HUES6 (cell line): ENCODE results near the gene HEY2.

Experiments used
- H3K27ac ChIP-seq: 2 replicates; pipeline ENCODE4 v1.7.0; 2013; ENCODE audit warnings: low read depth, mild to moderate bottlenecking, low read length, inconsistent platforms
- H3K27me3 ChIP-seq: 2 replicates; pipeline ENCODE4 v1.6.1; 2013; ENCODE audit warnings: low read length; ENCODE audit not compliant: control insufficient read depth, insufficient read depth
- H3K36me3 ChIP-seq: 2 replicates; pipeline ENCODE4 v1.6.1; 2013; ENCODE audit warnings: low read length; ENCODE audit not compliant: control insufficient read depth, insufficient read depth
- H3K4me1 ChIP-seq: 2 replicates; pipeline ENCODE4 v1.6.1; 2013; ENCODE audit warnings: low read length; ENCODE audit not compliant: control insufficient read depth, insufficient read depth
- H3K4me3 ChIP-seq: 2 replicates; pipeline ENCODE4 v1.5.1; 2013; ENCODE audit warnings: low read depth, low read length
- H3K9ac ChIP-seq: one replicate; pipeline ENCODE4 v1.6.1; 2013; ENCODE audit warnings: mild to moderate bottlenecking, low read length
- H3K9me3 ChIP-seq: 2 replicates; pipeline ENCODE4 v1.6.1; 2013; ENCODE audit warnings: low read depth, low read length; ENCODE audit not compliant: control insufficient read depth, insufficient read depth

The HEY2 gene

GRCh38 chr6:125791151-125791819 is 41.9 kb downstream of the HEY2 start:
- H3K4me1 ChIP-seq = peaks cover 17% of the 10 kb centered on the region
- peak overlapping the region; percentile 74 for H3K9ac ChIP-seq
- no peaks in the 10 kb centered on the region for H3K9me3 ChIP-seq
- H3K36me3 ChIP-seq = no peaks in the 10 kb centered on the region
- H3K27ac ChIP-seq = no peak overlapping the region
- H3K4me3 ChIP-seq = peak overlapping the region; percentile 80
- no peaks in the 10 kb centered on the region; the same call in 1 of the 2 replicates for H3K27me3 ChIP-seq

GRCh38 chr6:125791820-125792165 is 42.4 kb downstream of the HEY2 start:
- H3K36me3 ChIP-seq = no peaks in the 10 kb centered on the region
- peak overlapping the region; percentile 80 for H3K4me3 ChIP-seq
- no peak overlapping the region for H3K27ac ChIP-seq
- no peak overlapping the region for H3K9ac ChIP-seq
- no peaks in the 10 kb centered on the region for H3K9me3 ChIP-seq
- no peaks in the 10 kb centered on the region; the same call in 1 of the 2 replicates for H3K27me3 ChIP-seq
- peaks cover 17% of the 10 kb centered on the region for H3K4me1 ChIP-seq

- Histone ChIP-seq H3K36me3 (no peaks in the 10 kb centered on the region), H3K27ac (no peak overlapping the region), H3K4me3 (no peak overlapping the region), H3K9ac (no peak overlapping the region), H3K9me3 (no peaks in the 10 kb centered on the region), H3K27me3 (no peaks in the 10 kb centered on the region; the same call in 1 of the 2 replicates), H3K4me1 (peaks cover 17% of the 10 kb centered on the region)
Measured at GRCh38 chr6:125792172-125792571, 42.7 kb downstream of the HEY2 start.

GRCh38 chr6:125792680-125793079 is 43.2 kb downstream of the HEY2 start:
- no peaks in the 10 kb centered on the region for H3K36me3 ChIP-seq
- no peak overlapping the region for H3K27ac ChIP-seq
- no peaks in the 10 kb centered on the region; the same call in 1 of the 2 replicates for H3K27me3 ChIP-seq
- no peak overlapping the region for H3K4me3 ChIP-seq
- no peaks in the 10 kb centered on the region for H3K9me3 ChIP-seq
- peaks cover 17% of the 10 kb centered on the region for H3K4me1 ChIP-seq
- no peak overlapping the region for H3K9ac ChIP-seq

GRCh38 chr6:125793280-125793679 is 43.8 kb downstream of the HEY2 start:
- Histone ChIP-seq H3K36me3 (no peaks in the 10 kb centered on the region), H3K9me3 (no peaks in the 10 kb centered on the region), H3K9ac (no peak overlapping the region), H3K27ac (no peak overlapping the region), H3K4me1 (peaks cover 17% of the 10 kb centered on the region), H3K27me3 (no peaks in the 10 kb centered on the region; the same call in 1 of the 2 replicates), H3K4me3 (no peak overlapping the region)

- Histone ChIP-seq H3K27ac (no peak overlapping the region), H3K4me3 (no peak overlapping the region), H3K9me3 (no peaks in the 10 kb centered on the region), H3K27me3 (no peaks in the 10 kb centered on the region; the same call in 1 of the 2 replicates), H3K36me3 (no peaks in the 10 kb centered on the region), H3K9ac (no peak overlapping the region), H3K4me1 (peaks cover 17% of the 10 kb centered on the region)
Measured at GRCh38 chr6:125793863-125794262, 44.4 kb downstream of the HEY2 start.

- Histone ChIP-seq H3K4me1 (peaks cover 11% of the 10 kb centered on the region), H3K27ac (no peak overlapping the region), H3K27me3 (no peaks in the 10 kb centered on the region; the same call in 1 of the 2 replicates), H3K36me3 (no peaks in the 10 kb centered on the region), H3K4me3 (no peak overlapping the region), H3K9ac (no peak overlapping the region), H3K9me3 (no peaks in the 10 kb centered on the region)
Measured at GRCh38 chr6:125794342-125795137, 45.1 kb downstream of the HEY2 start.

- H3K9ac ChIP-seq = no peak overlapping the region
- H3K36me3 ChIP-seq = no peaks in the 10 kb centered on the region
- no peak overlapping the region for H3K27ac ChIP-seq
- H3K4me1 ChIP-seq = peaks cover 4% of the 10 kb centered on the region; the same call in 1 of the 2 replicates
- no peak overlapping the region for H3K4me3 ChIP-seq
- H3K27me3 ChIP-seq = no peaks in the 10 kb centered on the region; the same call in 1 of the 2 replicates
- H3K9me3 ChIP-seq = no peaks in the 10 kb centered on the region
Measured at GRCh38 chr6:125795301-125795700, 45.9 kb downstream of the HEY2 start.

- no peaks in the 10 kb centered on the region for H3K36me3 ChIP-seq
- H3K9me3 ChIP-seq = no peaks in the 10 kb centered on the region
- H3K27ac ChIP-seq = no peak overlapping the region
- no peak overlapping the region for H3K9ac ChIP-seq
- peaks cover 4% of the 10 kb centered on the region; the same call in 1 of the 2 replicates for H3K4me1 ChIP-seq
- H3K4me3 ChIP-seq = no peak overlapping the region
- H3K27me3 ChIP-seq = no peaks in the 10 kb centered on the region
Measured at GRCh38 chr6:125797120-125797885, 47.9 kb downstream of the HEY2 start.

- Histone ChIP-seq H3K9ac (no peak overlapping the region), H3K36me3 (no peaks in the 10 kb centered on the region), H3K4me3 (no peak overlapping the region), H3K4me1 (peaks cover 4% of the 10 kb centered on the region; the same call in 1 of the 2 replicates), H3K27me3 (no peaks in the 10 kb centered on the region), H3K27ac (no peak overlapping the region), H3K9me3 (no peaks in the 10 kb centered on the region)
Measured at GRCh38 chr6:125797886-125798444, 48.5 kb downstream of the HEY2 start.
